Mesenchymal stem cell (in vitro differentiated cells and primary cell): Measurements from ENCODE around the gene ROR2.
A peak's percentile ranks its signal among the peaks of the same experiment; 100 is the strongest.

Experiments
- DNase-seq: peaks from one replicate; pipeline ENCODE4 v3.0.0-alpha.2; 2013
- H2AFZ ChIP-seq: one replicate; pipeline ENCODE4 v1.6.1; 2013; ENCODE audit warnings: low read depth, mild to moderate bottlenecking, control low read depth, inconsistent platforms, low read length, moderate library complexity
- H2AK5ac ChIP-seq: 2 replicates; pipeline ENCODE4 v1.6.1; 2013; ENCODE audit warnings: low read length, moderate library complexity, mild to moderate bottlenecking, inconsistent platforms; ENCODE audit not compliant: severe bottlenecking
- H2BK120ac ChIP-seq: one replicate; pipeline ENCODE4 v1.6.1; 2013; ENCODE audit warnings: low read depth, mild to moderate bottlenecking, inconsistent platforms, low read length, moderate library complexity
- H2BK12ac ChIP-seq, 2 experiments: one replicate each; pipeline ENCODE4 v1.6.1; 2013; ENCODE audit warnings: inconsistent platforms in 2 of 2, low read length in 2 of 2, mild to moderate bottlenecking in 2 of 2, moderate library complexity in 2 of 2, control low read depth in 1 of 2
- H2BK15ac ChIP-seq: one replicate; pipeline ENCODE4 v1.6.1; 2013; ENCODE audit warnings: mild to moderate bottlenecking, low read depth, inconsistent platforms; ENCODE audit not compliant: poor library complexity, severe bottlenecking
- H2BK5ac ChIP-seq: 2 replicates; pipeline ENCODE4 v1.6.1; 2013; ENCODE audit warnings: low read depth, mild to moderate bottlenecking, low read length, control low read depth, inconsistent platforms; ENCODE audit not compliant: poor library complexity, severe bottlenecking
- H3K14ac ChIP-seq, 2 experiments: one replicate each; pipeline ENCODE4 v1.6.1; 2013; ENCODE audit warnings: inconsistent platforms in 2 of 2, low read length in 2 of 2, control low read depth in 1 of 2, mild to moderate bottlenecking in 1 of 2, moderate library complexity in 1 of 2
- H3K18ac ChIP-seq, 2 experiments: one replicate each; pipeline ENCODE4 v1.6.1; 2013; ENCODE audit warnings: inconsistent platforms in 2 of 2, low read length in 2 of 2, control low read depth in 1 of 2, low read depth in 1 of 2, mild to moderate bottlenecking in 1 of 2
- H3K23ac ChIP-seq, 2 experiments: one replicate each; pipeline ENCODE4 v1.6.1; 2013; ENCODE audit warnings: inconsistent platforms in 2 of 2, low read length in 2 of 2, mild to moderate bottlenecking in 2 of 2, moderate library complexity in 2 of 2, control low read depth in 1 of 2
- H3K27ac ChIP-seq: 2 replicates; pipeline ENCODE4 v1.5.1; 2013; ENCODE audit warnings: mild to moderate bottlenecking, moderate library complexity, low read length, control low read depth, inconsistent platforms; ENCODE audit not compliant: poor library complexity, severe bottlenecking
- H3K27me3 ChIP-seq, 2 experiments: 2 replicates each; pipeline versions ENCODE4 v1.6.1 to v1.7.0; 2013; ENCODE audit warnings: low read length in 2 of 2, mild to moderate bottlenecking in 2 of 2, moderate library complexity in 2 of 2, control low read depth in 1 of 2, inconsistent platforms in 1 of 2; ENCODE audit not compliant: control insufficient read depth in 1 of 2, insufficient read depth in 1 of 2
- H3K36me3 ChIP-seq, 2 experiments: 2 replicates each; pipeline versions ENCODE4 v1.6.1 to v1.7.0; 2013; ENCODE audit warnings: low read length in 2 of 2, control low read depth in 1 of 2, inconsistent platforms in 1 of 2, low read depth in 1 of 2, mild to moderate bottlenecking in 1 of 2; ENCODE audit not compliant: insufficient read depth in 2 of 2, control insufficient read depth in 1 of 2
- H3K4ac ChIP-seq, 2 experiments: one replicate each; pipeline ENCODE4 v1.6.1; 2013; ENCODE audit warnings: inconsistent platforms in 2 of 2, low read length in 2 of 2, mild to moderate bottlenecking in 2 of 2, moderate library complexity in 2 of 2, control low read depth in 1 of 2, low read depth in 1 of 2
- H3K4me1 ChIP-seq: 2 replicates; pipeline ENCODE4 v1.6.1; 2013; ENCODE audit warnings: low read depth, low read length, control low read depth; ENCODE audit not compliant: control insufficient read depth, insufficient read depth
- H3K4me2 ChIP-seq: 2 replicates; pipeline ENCODE4 v1.6.1; 2013; ENCODE audit warnings: low read length, mild to moderate bottlenecking, inconsistent platforms; ENCODE audit not compliant: poor library complexity, severe bottlenecking
- H3K4me3 ChIP-seq, 2 experiments: 2 replicates each; pipeline versions ENCODE4 v1.5.1 to v1.7.0; 2013; ENCODE audit warnings: low read length in 2 of 2, mild to moderate bottlenecking in 2 of 2, control low read depth in 1 of 2, low read depth in 1 of 2; ENCODE audit not compliant: insufficient read depth in 1 of 2
- H3K79me1 ChIP-seq: replicated peaks from 2 replicates; pipeline ENCODE4 v1.6.1; 2013; ENCODE audit warnings: mild to moderate bottlenecking, control low read depth, low read length, inconsistent platforms; ENCODE audit not compliant: poor library complexity, severe bottlenecking
- H3K9ac ChIP-seq: 2 replicates; pipeline ENCODE4 v1.7.0; 2013; ENCODE audit warnings: mild to moderate bottlenecking, low read length, moderate library complexity
- H3K9me3 ChIP-seq: 2 replicates; pipeline ENCODE4 v1.7.0; 2013; ENCODE audit warnings: mild to moderate bottlenecking, low read length; ENCODE audit not compliant: control insufficient read depth
- H4K8ac ChIP-seq: one replicate; pipeline ENCODE4 v1.6.1; 2013; ENCODE audit warnings: inconsistent platforms, mild to moderate bottlenecking, low read length, moderate library complexity
- H4K91ac ChIP-seq: one replicate; pipeline ENCODE4 v1.6.1; 2013; ENCODE audit warnings: mild to moderate bottlenecking, low read length, inconsistent platforms
- WGBS: methylation state at CpG from one replicate; pipeline ENCODE4 v1.1.7; 2013; ENCODE audit warnings: mixed read lengths; 5-methylcytosine and 5-hydroxymethylcytosine counted together

Gene ROR2

GRCh38 chr9:91727316-91727861 lies 222.6 kb downstream of the ROR2 start:
- Histone ChIP-seq H2BK120ac (no peak overlapping the region), H3K14ac (no peak overlapping the region), H2AK5ac (peak overlapping the region; percentile 5), H3K27me3 (no peaks in the 10 kb centered on the region), H3K27ac (no peak overlapping the region), H3K36me3 (peaks cover 20 to 56% of the 10 kb centered on the region in 2 experiments), H3K18ac (no peak overlapping the region), H4K8ac (no peak overlapping the region), H2BK15ac (no peak overlapping the region), H3K79me1 (peaks cover 3% of the 10 kb centered on the region), H3K4me3 (no peak overlapping the region), H3K4me1 (peaks cover 8% of the 10 kb centered on the region), H2AFZ (no peak overlapping the region), H3K9me3 (no peaks in the 10 kb centered on the region), H2BK5ac (no peak overlapping the region), H3K9ac (peak overlapping the region; percentile 10), H3K23ac (no peak overlapping the region), H2BK12ac (no peak overlapping the region), H3K4me2 (no peak overlapping the region), H4K91ac (no peak overlapping the region), H3K4ac (no peak overlapping the region)
- peak; percentile 66 for DNase-seq
- WGBS, result 32% methylated on average over 7 of the region's 7 CpGs

GRCh38 chr9:91726406-91727100 lies 223.5 kb downstream of the ROR2 start:
- no peak overlapping the region for H3K4ac ChIP-seq
- H3K23ac ChIP-seq, result no peak overlapping the region
- no peak overlapping the region for H3K14ac ChIP-seq
- H3K18ac ChIP-seq, result no peak overlapping the region
- no peak overlapping the region for H4K91ac ChIP-seq
- H3K4me1 ChIP-seq, result peaks cover 10% of the 10 kb centered on the region
- H3K4me2 ChIP-seq, result no peak overlapping the region
- H4K8ac ChIP-seq, result no peak overlapping the region
- H2AK5ac ChIP-seq, result no peak overlapping the region
- no peak overlapping the region for H3K4me3 ChIP-seq
- H2BK15ac ChIP-seq, result no peak overlapping the region
- no peak overlapping the region for H2BK120ac ChIP-seq
- no peak for DNase-seq
- no peak overlapping the region for H2AFZ ChIP-seq
- WGBS, result 96% methylated on average over 19 of the region's 19 CpGs
- H2BK5ac ChIP-seq, result no peak overlapping the region
- H3K36me3 ChIP-seq, result peaks cover 26 to 54% of the 10 kb centered on the region in 2 experiments
- no peaks in the 10 kb centered on the region for H3K9me3 ChIP-seq
- H3K27me3 ChIP-seq, result no peaks in the 10 kb centered on the region
- H3K9ac ChIP-seq, result no peak overlapping the region
- H2BK12ac ChIP-seq, result no peak overlapping the region
- H3K79me1 ChIP-seq, result peaks cover 1% of the 10 kb centered on the region
- H3K27ac ChIP-seq, result no peak overlapping the region

- no peaks in the 10 kb centered on the region for H3K27me3 ChIP-seq
- no peak overlapping the region for H3K4me3 ChIP-seq
Observed at GRCh38 chr9:91725651-91726050, 224.4 kb downstream of the ROR2 start.

GRCh38 chr9:91724609-91725505 lies 225.2 kb downstream of the ROR2 start:
- no peak overlapping the region for H4K91ac ChIP-seq
- H3K36me3 ChIP-seq, result peaks cover 26 to 45% of the 10 kb centered on the region in 2 experiments
- no peak overlapping the region for H2BK12ac ChIP-seq
- H3K18ac ChIP-seq, result no peak overlapping the region
- no peak overlapping the region for H3K23ac ChIP-seq
- H3K27ac ChIP-seq, result no peak overlapping the region
- no peak overlapping the region for H2BK5ac ChIP-seq
- H3K4ac ChIP-seq, result no peak overlapping the region
- H2AFZ ChIP-seq, result no peak overlapping the region
- no peaks in the 10 kb centered on the region for H3K9me3 ChIP-seq
- H3K14ac ChIP-seq, result no peak overlapping the region
- H2BK120ac ChIP-seq, result no peak overlapping the region
- no peaks in the 10 kb centered on the region for H3K27me3 ChIP-seq
- DNase-seq, result no peak
- no peak overlapping the region for H3K9ac ChIP-seq
- peaks cover 10% of the 10 kb centered on the region for H3K4me1 ChIP-seq
- H3K4me3 ChIP-seq, result no peak overlapping the region
- H3K79me1 ChIP-seq, result no peaks in the 10 kb centered on the region
- H2AK5ac ChIP-seq, result no peak overlapping the region
- no peak overlapping the region for H2BK15ac ChIP-seq
- no peak overlapping the region for H4K8ac ChIP-seq
- WGBS, result 97% methylated on average over 43 of the region's 43 CpGs
- H3K4me2 ChIP-seq, result no peak overlapping the region

More at GRCh38 chr9:91725651-91726050, 224.4 kb downstream of the ROR2 start:
- H4K8ac ChIP-seq, result no peak overlapping the region
- no peak overlapping the region for H4K91ac ChIP-seq
- peaks cover 10% of the 10 kb centered on the region for H3K4me1 ChIP-seq
- no peak overlapping the region for H2AK5ac ChIP-seq
- no peak overlapping the region for H2AFZ ChIP-seq
- DNase-seq, result no peak
- no peak overlapping the region for H3K18ac ChIP-seq
- no peak overlapping the region for H2BK120ac ChIP-seq
- H2BK5ac ChIP-seq, result no peak overlapping the region
- no peak overlapping the region for H3K27ac ChIP-seq
- 98% methylated on average over 7 of the region's 7 CpGs for WGBS
- H2BK12ac ChIP-seq, result no peak overlapping the region
- H3K9me3 ChIP-seq, result no peaks in the 10 kb centered on the region
- H3K4ac ChIP-seq, result no peak overlapping the region
- no peak overlapping the region for H2BK15ac ChIP-seq
- H3K14ac ChIP-seq, result no peak overlapping the region
- no peaks in the 10 kb centered on the region for H3K79me1 ChIP-seq
- no peak overlapping the region for H3K23ac ChIP-seq
- H3K4me2 ChIP-seq, result no peak overlapping the region
- H3K36me3 ChIP-seq, result peaks cover 26 to 47% of the 10 kb centered on the region in 2 experiments
- H3K9ac ChIP-seq, result no peak overlapping the region
